Stomach (tissue), 19 donors: ENCODE measurements around the gene TLL1. TPM values are rescaled to one million over a fixed set of nuclear protein-coding genes. Genes with fewer than 3 reads are reported as not detected.

Source experiments
- DNase-seq, 2 donors: peaks; one replicate each; pipeline versions ENCODE4 v3.0.0 to v3.0.0-alpha.2; 2013 to 2019
- H3K27ac ChIP-seq, 5 donors: fragments of 200-600 bp in 4 of 5; sonication (generic) in 4 of 5; one replicate each; pipeline ENCODE4 v1.5.1; 2013 to 2019; ENCODE audit warnings: mild to moderate bottlenecking in 1 of 5, moderate library complexity in 1 of 5
- H3K27me3 ChIP-seq, 3 donors: fragments of 200-600 bp; sonication (generic); one replicate each; pipeline ENCODE4 v1.5.1; 2017 to 2019; ENCODE audit warnings: mixed run types in 1 of 3
- H3K36me3 ChIP-seq, 4 donors: fragments of 200-600 bp; sonication (generic); 1 replicate in 3 of 4; 2 replicates in 1 of 4; pipeline ENCODE4 v1.5.1; 2016 to 2019
- H3K4me1 ChIP-seq, 4 donors: fragments of 200-600 bp; sonication (generic); one replicate each; pipeline ENCODE4 v1.5.1; 2016 to 2019
- H3K4me3 ChIP-seq, 4 donors: fragments of 200-600 bp; sonication (generic) in 3 of 4; one replicate each; pipeline ENCODE4 v1.5.1; 2016 to 2019; ENCODE audit warnings: mild to moderate bottlenecking in 1 of 4
- H3K9me3 ChIP-seq, 4 donors: fragments of 200-600 bp; sonication (generic); one replicate each; pipeline ENCODE4 v1.5.1; 2016 to 2019
- EP300 ChIP-seq: sonication (generic); formaldehyde crosslinking; IDR thresholded peaks from one replicate; pipeline ENCODE4 v1.6.1; 2017; ENCODE audit warnings: antibody characterized with exemption
- POLR2A ChIP-seq, 4 donors: fragments of 450-650 bp; IDR thresholded peaks; one replicate each; pipeline ENCODE4 v1.6.1; 2016; ENCODE audit warnings: antibody characterized with exemption in 4 of 4, control low read depth in 2 of 4, mild to moderate bottlenecking in 1 of 4, moderate library complexity in 1 of 4
- POLR2AphosphoS5 ChIP-seq, 3 donors: sonication (generic); formaldehyde crosslinking; IDR thresholded peaks; one replicate each; pipeline ENCODE4 v1.6.1; 2016; ENCODE audit warnings: antibody characterized with exemption in 3 of 3
- WGBS, 5 donors: extraction: QIAGEN DNeasy Blood & Tissue Kit in 3 of 5; methylation state at CpG; one replicate each; pipeline versions ENCODE4 v1.1.5 to v1.1.7; 2013 to 2018; 5-methylcytosine and 5-hydroxymethylcytosine counted together
- intact Hi-C: fragments of 100-400 bp; cut with DNase I; formaldehyde crosslinking; loops from one replicate; pipeline ENCODE4 v1.15.1; 2023; ENCODE audit warnings: low total_unique reads
- long read RNA-seq, 10 donors: transcript quantifications; one replicate each; lab custom pipeline, GENCODE V29; 2026
- polyA plus RNA-seq, 3 donors: library from polyadenylated mRNA; stranded (reverse); fragments of 200-250 nt; gene quantifications; one replicate each; pipeline ENCODE4 v1.2.3, GENCODE V29; 2013
- total RNA-seq, 5 donors: library from RNA; depleted of rRNA; stranded (reverse); fragments of >200 nt; gene quantifications; one replicate each; pipeline versions ENCODE4 v1.1.0 to v1.2.3, GENCODE V29; 2014 to 2016
- TF ChIP-seq, protein P1 (sequence below), 7 experiments: fragments of 450-650 bp in 4 of 7; fragments of 200-600 bp in 3 of 7; sonication (generic) in 3 of 7; IDR thresholded peaks; one replicate each; pipeline ENCODE4 v1.5.1; 2016 to 2019; ENCODE audit warnings: antibody characterized with exemption in 7 of 7, control low read depth in 2 of 7, mild to moderate bottlenecking in 1 of 7
- donor health status: healthy with polysubstance abuse.
- donor health status: Bipolar disorder and iron deficiency.
- donor health status: healthy.

TLL1 gene
- total RNA-seq (10 to 100 TPM in 1 of 5 donors, 1 to 10 TPM in 2, under 1 TPM in 1, not detected in 1; under 0.01 to 27.5 (median 3.3) TPM), polyA plus RNA-seq (under 1 TPM; 0.12 to 0.28 (median 0.15) TPM)
- long read RNA-seq, donor 1: 0 reads
- long read RNA-seq, donor 2: 0 reads
- long read RNA-seq, donor 3, full-length matches to known transcripts: 1 of 1 reads
- long read RNA-seq, donor 3, partial matches to known transcripts: 0 of 1 reads
- long read RNA-seq, donor 3, other reads (novel, unspliced or antisense): 0 of 1 reads
- long read RNA-seq, donor 4: 0 reads
- long read RNA-seq, donor 5: 0 reads
- long read RNA-seq, donor 6: 0 reads
- long read RNA-seq, donor 7: 0 reads
- long read RNA-seq, donor 8: 0 reads
- long read RNA-seq, donor 9: 0 reads
- long read RNA-seq, donor 10: 0 reads

DNA sequence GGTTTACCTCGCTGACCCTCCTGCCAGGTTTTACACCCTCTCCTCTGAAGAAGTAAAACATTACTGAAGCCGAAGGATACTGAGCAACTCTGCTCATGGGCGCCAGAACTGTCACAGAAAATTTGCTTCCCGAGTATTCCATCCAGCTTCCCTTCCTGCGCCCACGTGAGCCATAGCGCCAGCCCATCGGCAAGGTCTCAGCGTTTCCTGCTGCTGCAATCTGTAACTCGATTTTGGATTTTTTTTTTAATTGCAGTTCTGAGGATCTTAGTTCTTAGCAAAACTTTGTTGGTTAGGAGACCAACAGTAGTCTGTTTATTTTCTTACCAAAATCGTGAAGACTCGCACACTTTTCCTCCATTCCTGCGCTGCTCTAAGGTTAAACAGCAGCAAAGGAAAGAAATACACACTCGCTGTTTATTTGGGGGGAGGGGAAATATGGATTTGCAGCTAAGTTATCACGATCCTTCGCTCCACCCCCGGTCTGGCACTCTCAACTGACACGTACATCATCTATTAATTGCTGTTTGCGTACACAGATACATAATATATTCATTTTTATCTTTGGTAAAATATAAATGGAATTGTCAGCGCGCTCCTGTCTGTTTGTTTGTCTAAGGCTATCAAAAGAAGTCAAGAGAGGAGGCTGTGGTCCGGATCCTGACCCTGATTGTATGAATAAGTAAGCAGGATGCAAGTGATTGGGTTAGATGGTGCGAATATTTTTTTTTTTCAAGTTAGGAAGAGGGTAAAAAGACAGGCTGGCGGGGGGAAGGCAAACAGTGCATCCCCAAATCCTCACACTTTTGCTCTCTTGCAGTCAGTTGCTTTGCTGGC is at the start of gene TLL1:
TLL1 (plus strand) TSS at position 777 of the 837 bp plus-strand sequence. CDS start 668 bp downstream, outside the sequence.
- DNase-seq: peak in 1 of 2 donors; percentile 71

DNA sequence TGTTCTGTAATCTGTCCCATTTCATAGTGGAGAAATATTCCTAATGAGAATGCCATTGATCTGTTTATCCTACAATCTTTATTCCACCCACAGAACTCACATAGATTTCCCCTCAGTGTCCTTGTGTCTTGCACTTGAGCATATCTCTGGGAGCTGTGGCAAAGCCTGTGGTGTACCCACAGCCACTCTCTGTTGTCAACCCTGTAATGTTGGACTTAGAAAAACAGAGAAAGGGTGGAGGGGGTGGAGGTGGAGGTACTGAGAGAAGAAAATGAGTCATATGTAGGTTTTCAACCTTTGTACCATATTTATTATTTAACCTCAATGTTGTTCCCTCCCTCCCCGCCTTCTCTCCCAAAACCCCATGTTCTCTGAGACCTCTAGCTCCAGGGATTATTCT is 46.9 kb upstream of the TLL1 start:
- H3K4me3 ChIP-seq: no peak overlapping the region
- TF ChIP-seq, protein P1, sequence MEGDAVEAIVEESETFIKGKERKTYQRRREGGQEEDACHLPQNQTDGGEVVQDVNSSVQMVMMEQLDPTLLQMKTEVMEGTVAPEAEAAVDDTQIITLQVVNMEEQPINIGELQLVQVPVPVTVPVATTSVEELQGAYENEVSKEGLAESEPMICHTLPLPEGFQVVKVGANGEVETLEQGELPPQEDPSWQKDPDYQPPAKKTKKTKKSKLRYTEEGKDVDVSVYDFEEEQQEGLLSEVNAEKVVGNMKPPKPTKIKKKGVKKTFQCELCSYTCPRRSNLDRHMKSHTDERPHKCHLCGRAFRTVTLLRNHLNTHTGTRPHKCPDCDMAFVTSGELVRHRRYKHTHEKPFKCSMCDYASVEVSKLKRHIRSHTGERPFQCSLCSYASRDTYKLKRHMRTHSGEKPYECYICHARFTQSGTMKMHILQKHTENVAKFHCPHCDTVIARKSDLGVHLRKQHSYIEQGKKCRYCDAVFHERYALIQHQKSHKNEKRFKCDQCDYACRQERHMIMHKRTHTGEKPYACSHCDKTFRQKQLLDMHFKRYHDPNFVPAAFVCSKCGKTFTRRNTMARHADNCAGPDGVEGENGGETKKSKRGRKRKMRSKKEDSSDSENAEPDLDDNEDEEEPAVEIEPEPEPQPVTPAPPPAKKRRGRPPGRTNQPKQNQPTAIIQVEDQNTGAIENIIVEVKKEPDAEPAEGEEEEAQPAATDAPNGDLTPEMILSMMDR (IDR thresholded peaks at IDR 0.05): no peak
- TF ChIP-seq EP300 (no peak), POLR2A (IDR thresholded peaks at IDR 0.05) (no peak), POLR2AphosphoS5 (IDR thresholded peaks at IDR 0.05) (no peak)
- H3K4me1 ChIP-seq: no peaks in the 10 kb centered on the region
- H3K36me3 ChIP-seq: no peaks in the 10 kb centered on the region
- no peaks in the 10 kb centered on the region for H3K9me3 ChIP-seq
- WGBS, 5 donors: 71 to 87% (median 82%) methylated on average over 1 of the region's 1 CpG
- no peaks in the 10 kb centered on the region for H3K27me3 ChIP-seq
- no peak for DNase-seq
- H3K27ac ChIP-seq: no peak overlapping the region
- intact Hi-C loops: no loop called here

More for the DNA sequence above, at the start of gene TLL1:
- no peaks in the 10 kb centered on the region for H3K9me3 ChIP-seq
- TF ChIP-seq POLR2AphosphoS5 (IDR thresholded peaks at IDR 0.05): no peak
- peaks cover 0 to 60% (median 29%) of the 10 kb centered on the region in 3 donors for H3K27me3 ChIP-seq
- peak within 1 kb of the TSS in 4 of 5 donors; percentile 0 to 67 (median 42) for H3K27ac ChIP-seq
- H3K36me3 ChIP-seq: no peaks in the 10 kb centered on the region
- peak within 1 kb of the TSS; percentile 51 to 61 (median 54) for H3K4me3 ChIP-seq
- peaks cover 21 to 32% (median 28%) of the 10 kb centered on the region in 4 donors for H3K4me1 ChIP-seq
- WGBS, 5 donors: 3 to 4% (median 3%) methylated on average over 24 of the region's 24 CpGs
- intact Hi-C loops: no loop called here

DNA sequence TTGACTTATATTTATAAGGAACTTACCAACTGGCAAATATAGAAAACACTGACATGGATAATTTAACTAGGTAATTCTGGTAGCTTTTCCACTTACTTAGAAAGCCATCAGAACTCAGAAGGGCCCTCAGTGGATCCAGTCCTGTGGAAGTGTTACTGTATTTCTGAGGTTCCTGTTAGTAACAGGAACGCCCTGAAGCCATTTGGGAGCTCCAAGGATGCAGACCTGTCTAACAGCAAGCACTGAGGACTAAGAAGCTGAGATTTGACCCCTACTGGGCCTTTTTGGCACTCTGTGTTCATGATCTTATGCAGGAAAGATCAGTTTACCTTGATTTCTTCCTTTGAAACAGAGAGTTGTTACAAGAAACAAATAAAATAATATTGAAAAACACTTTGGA is 46.0 kb upstream of the TLL1 start:
- TF ChIP-seq, protein P1 (IDR thresholded peaks at IDR 0.05): no peak
- TF ChIP-seq EP300: no peak
- TF ChIP-seq POLR2A (IDR thresholded peaks at IDR 0.05): no peak
- no peak for TF ChIP-seq POLR2AphosphoS5 (IDR thresholded peaks at IDR 0.05)
- intact Hi-C loops: no loop called here
- DNase-seq: no peak
- H3K27ac ChIP-seq: no peak overlapping the region
- no peaks in the 10 kb centered on the region for H3K27me3 ChIP-seq
- no peaks in the 10 kb centered on the region for H3K9me3 ChIP-seq
- no peak overlapping the region for H3K4me3 ChIP-seq
- H3K36me3 ChIP-seq: no peaks in the 10 kb centered on the region
- H3K4me1 ChIP-seq: no peaks in the 10 kb centered on the region
- 50 to 78% (median 69%) methylated on average over 1 of the region's 1 CpG for WGBS, 5 donors

DNA sequence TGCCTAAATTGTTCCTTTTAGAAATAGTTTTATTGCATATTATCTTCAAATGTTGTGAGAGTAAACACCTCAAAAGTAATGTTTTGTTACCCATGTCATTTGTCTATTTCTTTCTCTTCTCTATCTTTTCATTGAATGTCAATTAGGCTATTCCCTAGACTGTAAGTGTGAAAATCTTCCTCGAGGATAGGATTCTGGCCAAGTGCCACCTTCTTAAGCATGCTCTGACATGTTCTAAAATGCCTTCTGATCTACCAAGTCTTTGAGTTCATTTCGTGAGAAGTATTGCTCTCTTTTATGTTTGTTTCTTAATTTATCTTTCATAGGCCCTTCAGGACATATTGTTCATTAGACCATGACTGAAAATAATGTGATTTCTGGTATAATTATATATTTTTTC is 44.1 kb upstream of the TLL1 start:
- H3K27ac ChIP-seq: no peak overlapping the region
- intact Hi-C loops: no loop called here
- H3K36me3 ChIP-seq: no peaks in the 10 kb centered on the region
- no peaks in the 10 kb centered on the region for H3K4me1 ChIP-seq
- H3K4me3 ChIP-seq: no peak overlapping the region
- H3K27me3 ChIP-seq: no peaks in the 10 kb centered on the region
- WGBS, 5 donors: 32 to 43% (median 37%) methylated on average over 2 of the region's 2 CpGs
- no peaks in the 10 kb centered on the region for H3K9me3 ChIP-seq
- DNase-seq: no peak
- no peak for TF ChIP-seq EP300
- no peak for TF ChIP-seq POLR2A (IDR thresholded peaks at IDR 0.05)
- TF ChIP-seq, protein P1 (IDR thresholded peaks at IDR 0.05): no peak
- TF ChIP-seq POLR2AphosphoS5 (IDR thresholded peaks at IDR 0.05): no peak
